CD4-positive, alpha-beta T cell (primary cell): ENCODE data around the gene BCAS1. TPM values are rescaled to one million over a fixed set of nuclear protein-coding genes. Genes with fewer than 3 reads are reported as not detected.

Experiments
- ATAC-seq: fragments of 200-7000 bp; cut with Tn5 transposase; one replicate; pipeline ENCODE4 v1.10.0; 2022; ENCODE audit warnings: mild to moderate bottlenecking; ENCODE audit not compliant: poor library complexity
- CTCF ChIA-PET: fragments of 350-600 bp; sonication (Branson Sonifier 250); formaldehyde crosslinking; loops from one replicate; lab custom pipeline; 2021; ENCODE audit warnings: antibody characterized with exemption, inconsistent platforms; lab: Charles Lee
- POLR2A ChIA-PET: fragments of 350-600 bp; sonication (Branson Sonifier 250); formaldehyde crosslinking; loops from one replicate; lab custom pipeline; 2021; ENCODE audit warnings: antibody characterized with exemption, inconsistent platforms; lab: Charles Lee
- DNase-seq, 14 experiments: peaks; one replicate each; pipeline ENCODE4 v3.0.0-alpha.2; 2013 to 2020; ENCODE audit warnings: mixed read lengths in 2 of 14
- H3K27ac ChIP-seq, 2 donors: one replicate each; pipeline versions ENCODE4 v1.5.1 to v1.7.0; 2013; ENCODE audit warnings: low read length in 2 of 2, low read depth in 1 of 2, mild to moderate bottlenecking in 1 of 2
- H3K27me3 ChIP-seq, 2 experiments: 1 replicate in 1 of 2; 2 replicates in 1 of 2; pipeline versions ENCODE4 v1.6.1 to v1.7.0; 2013; ENCODE audit warnings: low read length in 2 of 2, control low read depth in 1 of 2, mild to moderate bottlenecking in 1 of 2, moderate library complexity in 1 of 2; ENCODE audit not compliant: insufficient read depth in 2 of 2, control insufficient read depth in 1 of 2
- H3K36me3 ChIP-seq: one replicate; pipeline ENCODE4 v1.6.1; 2013; ENCODE audit warnings: low read length, control low read depth; ENCODE audit not compliant: insufficient read depth
- H3K4me1 ChIP-seq: one replicate; pipeline ENCODE4 v1.6.1; 2013; ENCODE audit warnings: low read length, control low read depth; ENCODE audit not compliant: insufficient read depth
- H3K4me3 ChIP-seq: one replicate; pipeline ENCODE4 v1.5.1; 2013; ENCODE audit warnings: mild to moderate bottlenecking, low read length, moderate library complexity
- H3K9me3 ChIP-seq, 2 experiments: 1 replicate in 1 of 2; 2 replicates in 1 of 2; pipeline versions ENCODE4 v1.6.1 to v1.7.0; 2013; ENCODE audit warnings: low read length in 2 of 2, mild to moderate bottlenecking in 2 of 2, control low read depth in 1 of 2, moderate library complexity in 1 of 2; ENCODE audit not compliant: control insufficient read depth in 1 of 2, insufficient read depth in 1 of 2
- H3K27ac Mint-ChIP-seq: one replicate; pipeline ENCODE4 v1.8.0; 2020; ENCODE audit warnings: mixed read lengths
- H3K27me3 Mint-ChIP-seq: one replicate; pipeline ENCODE4 v1.8.0; 2021; ENCODE audit warnings: mixed read lengths
- H3K36me3 Mint-ChIP-seq: one replicate; pipeline ENCODE4 v1.8.0; 2021; ENCODE audit warnings: low read depth, mixed read lengths
- H3K4me1 Mint-ChIP-seq: one replicate; pipeline ENCODE4 v1.8.0; 2021; ENCODE audit warnings: low read depth, mixed read lengths
- H3K4me3 Mint-ChIP-seq: one replicate; pipeline ENCODE4 v1.8.0; 2020; ENCODE audit warnings: mild to moderate bottlenecking, mixed read lengths
- H3K9me3 Mint-ChIP-seq: one replicate; pipeline ENCODE4 v1.8.0; 2020; ENCODE audit warnings: mixed read lengths
- intact Hi-C, 2 experiments: fragments of 100-400 bp; cut with DNase I in 1 of 2; cut with micrococcal nuclease in 1 of 2; formaldehyde crosslinking; loops; one replicate each; pipeline versions ENCODE4 v1.15.1 to v1.9.0; 2023 to 2025; cut with DNase I, micrococcal nuclease
- total RNA-seq, 174 experiments: library from RNA in 2 of 174; stranded (reverse) in 2 of 174; gene quantifications; one replicate each; pipeline ENCODE4 v1.2.3 and lab custom pipeline; 2021 to 2026
- TF ChIP-seq, protein P1 (sequence below): fragments of 200-600 bp; IDR thresholded peaks from one replicate; pipeline ENCODE4 v1.8.0; 2022; ENCODE audit warnings: antibody characterized with exemption, mild to moderate bottlenecking

The BCAS1 gene
- total RNA-seq, 2 experiments from 2014 or later: 0.20 to 0.27 TPM

DNA sequence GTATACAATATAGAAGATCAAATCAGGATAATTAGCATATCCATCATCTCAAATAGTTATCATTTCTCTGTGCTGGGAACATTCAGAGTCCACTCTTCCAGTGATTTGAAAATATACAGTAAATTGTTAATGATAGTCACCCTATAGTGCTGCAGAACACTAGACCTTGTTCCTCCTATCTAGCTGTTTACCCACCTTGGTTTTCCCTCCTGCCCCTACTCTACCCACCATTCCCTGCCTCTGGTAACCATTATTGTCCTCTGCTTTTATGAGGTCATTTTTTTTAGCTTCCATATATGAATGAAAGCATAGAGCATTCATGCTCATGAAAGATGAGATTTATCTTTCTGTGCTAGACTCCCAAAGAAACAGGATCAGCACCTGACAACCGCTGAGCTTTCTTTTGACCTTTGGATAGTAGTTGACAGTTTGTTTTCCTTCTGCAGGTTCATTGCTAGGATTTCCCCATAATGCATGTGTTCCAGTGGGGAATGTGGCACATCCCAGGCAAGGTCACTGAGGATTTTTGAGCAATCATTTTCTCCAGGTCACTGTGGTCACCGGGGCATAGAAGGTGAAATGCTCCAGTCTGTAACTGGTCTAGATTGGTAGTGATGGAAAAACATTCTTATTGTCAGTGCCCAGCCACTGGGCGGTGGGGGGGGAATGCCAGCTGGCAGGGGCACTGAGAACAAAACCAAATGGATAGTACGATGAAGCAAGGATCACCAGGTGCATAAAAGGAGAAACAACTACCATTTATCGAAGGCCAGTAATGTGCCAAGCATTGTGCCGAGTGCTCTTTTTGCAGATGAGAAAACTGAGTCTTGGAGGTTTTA, 33.6 kb upstream of the BCAS1 start:
- no peak for DNase-seq
- ChIA-PET POLR2A (interaction anchor here (1.0 kb wide), 1 partner anchor 12 kb away, joined by 3 read pairs; no protein-coding TSS in a partner anchor), CTCF (interaction anchor here (1.2 to 1.6 kb wide), 5 partner anchors 17 to 104 kb away, joined by 3 to 7 read pairs (median 3); partner anchors contain the start of gene PFDN4)
- TF ChIP-seq, protein P1, sequence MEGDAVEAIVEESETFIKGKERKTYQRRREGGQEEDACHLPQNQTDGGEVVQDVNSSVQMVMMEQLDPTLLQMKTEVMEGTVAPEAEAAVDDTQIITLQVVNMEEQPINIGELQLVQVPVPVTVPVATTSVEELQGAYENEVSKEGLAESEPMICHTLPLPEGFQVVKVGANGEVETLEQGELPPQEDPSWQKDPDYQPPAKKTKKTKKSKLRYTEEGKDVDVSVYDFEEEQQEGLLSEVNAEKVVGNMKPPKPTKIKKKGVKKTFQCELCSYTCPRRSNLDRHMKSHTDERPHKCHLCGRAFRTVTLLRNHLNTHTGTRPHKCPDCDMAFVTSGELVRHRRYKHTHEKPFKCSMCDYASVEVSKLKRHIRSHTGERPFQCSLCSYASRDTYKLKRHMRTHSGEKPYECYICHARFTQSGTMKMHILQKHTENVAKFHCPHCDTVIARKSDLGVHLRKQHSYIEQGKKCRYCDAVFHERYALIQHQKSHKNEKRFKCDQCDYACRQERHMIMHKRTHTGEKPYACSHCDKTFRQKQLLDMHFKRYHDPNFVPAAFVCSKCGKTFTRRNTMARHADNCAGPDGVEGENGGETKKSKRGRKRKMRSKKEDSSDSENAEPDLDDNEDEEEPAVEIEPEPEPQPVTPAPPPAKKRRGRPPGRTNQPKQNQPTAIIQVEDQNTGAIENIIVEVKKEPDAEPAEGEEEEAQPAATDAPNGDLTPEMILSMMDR: peak; percentile 31
- H3K36me3 Mint-ChIP-seq: no peaks in the 10 kb centered on the region
- Histone ChIP-seq H3K27me3 (no peaks in the 10 kb centered on the region), H3K4me3 (no peak overlapping the region), H3K4me1 (no peaks in the 10 kb centered on the region), H3K27ac (no peak overlapping the region), H3K36me3 (no peaks in the 10 kb centered on the region), H3K9me3 (no peaks in the 10 kb centered on the region)
- intact Hi-C loops: no loop called here
- peaks cover 4% of the 10 kb centered on the region for H3K4me1 Mint-ChIP-seq
- no peak overlapping the region for H3K4me3 Mint-ChIP-seq
- peaks cover 13% of the 10 kb centered on the region for H3K27me3 Mint-ChIP-seq
- ATAC-seq: no peak
- no peak overlapping the region for H3K27ac Mint-ChIP-seq
- H3K9me3 Mint-ChIP-seq: no peaks in the 10 kb centered on the region

DNA sequence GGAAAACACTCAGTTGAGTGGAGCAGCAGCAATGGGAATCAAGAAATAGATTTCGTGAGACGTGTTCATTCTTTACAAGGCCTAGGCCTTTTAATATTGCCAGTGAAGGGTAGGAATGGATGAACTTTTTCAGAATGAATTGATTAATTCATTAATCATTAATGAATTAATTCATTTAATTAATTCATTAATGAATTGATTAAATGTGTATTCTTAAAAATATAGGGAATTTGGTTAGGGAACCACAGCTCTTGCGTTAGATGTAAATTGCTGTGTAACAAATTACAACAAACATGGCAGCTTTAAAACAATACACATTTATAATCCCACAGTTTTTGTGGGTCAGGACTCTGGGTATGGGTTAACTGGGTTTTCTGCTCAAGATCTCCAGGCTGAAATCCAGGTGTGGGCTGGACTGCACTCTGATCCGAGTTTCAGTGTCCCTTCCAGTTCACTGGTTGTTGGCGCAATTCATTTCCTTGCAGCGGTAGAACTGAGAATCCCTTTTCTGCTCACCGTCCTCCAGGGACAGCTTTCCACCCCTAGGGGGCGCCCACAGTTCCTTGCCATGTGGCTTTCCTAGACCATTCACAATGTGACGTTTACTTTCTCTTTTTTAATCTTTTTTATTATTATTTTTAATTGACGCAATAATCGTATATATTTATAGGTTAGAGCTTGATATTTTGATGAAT, 32.8 kb upstream of the BCAS1 start:
- H3K27me3 Mint-ChIP-seq: peaks cover 13% of the 10 kb centered on the region
- Histone ChIP-seq H3K27ac (no peak overlapping the region), H3K27me3 (no peaks in the 10 kb centered on the region), H3K9me3 (no peaks in the 10 kb centered on the region), H3K4me3 (no peak overlapping the region), H3K36me3 (no peaks in the 10 kb centered on the region), H3K4me1 (no peaks in the 10 kb centered on the region)
- H3K36me3 Mint-ChIP-seq: no peaks in the 10 kb centered on the region
- no peaks in the 10 kb centered on the region for H3K9me3 Mint-ChIP-seq
- no peak overlapping the region for H3K4me3 Mint-ChIP-seq
- intact Hi-C loops: no loop called here
- ATAC-seq: peak; percentile 49
- ChIA-PET CTCF (interaction anchor here (0.5 to 1.6 kb wide), 7 partner anchors 17 to 110 kb away, joined by 3 to 7 read pairs (median 3); partner anchors contain the start of gene PFDN4), POLR2A (interaction anchor here (1.0 kb wide), 1 partner anchor 13 kb away, joined by 3 read pairs; no protein-coding TSS in a partner anchor)
- H3K27ac Mint-ChIP-seq: no peak overlapping the region
- H3K4me1 Mint-ChIP-seq: peaks cover 4% of the 10 kb centered on the region
- peak; percentile 42 to 75 (median 62) for DNase-seq
- TF ChIP-seq, protein P1: peak; percentile 86

DNA sequence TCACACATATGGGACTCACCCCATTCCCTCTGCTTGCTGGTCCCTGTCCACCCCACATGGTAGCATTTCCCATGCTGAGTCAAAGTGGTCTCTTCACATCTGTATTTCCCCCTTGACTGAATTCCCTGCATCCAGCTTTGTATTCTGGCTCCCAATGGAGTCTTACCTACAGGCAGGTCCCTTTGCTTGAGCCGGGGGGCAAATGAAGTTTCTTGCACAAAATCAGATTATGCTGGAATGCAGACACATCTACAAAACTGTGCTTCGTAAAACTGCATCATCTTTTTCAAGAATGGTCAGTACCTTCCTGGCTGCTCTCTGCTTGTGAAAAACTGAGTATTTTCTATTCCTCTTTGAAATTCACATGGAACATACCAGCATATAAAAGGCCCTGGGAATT, 32.1 kb upstream of the BCAS1 start:
- Histone ChIP-seq H3K4me1 (no peaks in the 10 kb centered on the region), H3K9me3 (no peaks in the 10 kb centered on the region), H3K36me3 (no peaks in the 10 kb centered on the region), H3K4me3 (no peak overlapping the region), H3K27ac (no peak overlapping the region), H3K27me3 (no peaks in the 10 kb centered on the region)
- no peaks in the 10 kb centered on the region for H3K9me3 Mint-ChIP-seq
- peaks cover 13% of the 10 kb centered on the region for H3K27me3 Mint-ChIP-seq
- H3K36me3 Mint-ChIP-seq: no peaks in the 10 kb centered on the region
- TF ChIP-seq, protein P1: no peak
- intact Hi-C loops: no loop called here
- peaks cover 4% of the 10 kb centered on the region for H3K4me1 Mint-ChIP-seq
- ATAC-seq (no peak), DNase-seq (no peak)
- H3K27ac Mint-ChIP-seq: no peak overlapping the region
- no peak overlapping the region for H3K4me3 Mint-ChIP-seq
- CTCF ChIA-PET: interaction anchor here (0.5 to 1.4 kb wide), 3 partner anchors 97 to 110 kb away, joined by 3 to 5 read pairs (median 4); no protein-coding TSS in a partner anchor
- POLR2A ChIA-PET: no interaction called here
